ENCODE results near the gene DCTN5. TPM values are rescaled to one million over a fixed set of nuclear protein-coding genes. Genes with fewer than 3 reads are reported as not detected.

Gene DCTN5
- total and polyA plus RNA-seq, 2 of the 13 experiments (the other 11 are each of a cell fraction or from before 2014, with no cell fraction given), result 105 to 207 TPM

- Histone ChIP-seq H3K4me3 (replicated peaks in 1 of 3; ENCODE audit: insufficient read depth in 1 of 3, low read depth in 2 of 3, low read length in 3 of 3) (peak overlapping the region; percentile 42 to 69 (median 50); a peak in 5 of 6 replicates), H3K4me1 (ENCODE audit: insufficient read depth, low read length) (peaks cover 28% of the 10 kb centered on the region), H3K9ac (ENCODE audit: insufficient read depth, low read depth, low read length) (peak overlapping the region; percentile 21; the same call in 1 of the 2 replicates), H2AFZ (ENCODE audit: low read length) (no peak overlapping the region), H3K27me3 (ENCODE audit: control insufficient read depth in 1 of 2, insufficient read depth in 2 of 2, low read length in 2 of 2) (no peaks in the 10 kb centered on the region), H3K79me2 (ENCODE audit: insufficient read depth, low read length) (no peaks in the 10 kb centered on the region), H3K36me3 (replicated peaks in 1 of 2; ENCODE audit: control insufficient read depth in 1 of 2, insufficient read depth in 2 of 2, low read length in 2 of 2) (peaks cover 23 to 31% of the 10 kb centered on the region in 2 experiments), H4K20me1 (ENCODE audit: insufficient read depth, low read length) (no peaks in the 10 kb centered on the region; the same call in 1 of the 2 replicates), H3K27ac (ENCODE audit: extremely low read length, insufficient read depth, low read length) (peak overlapping the region; percentile 9), H3K9me3 (ENCODE audit: low read length) (no peaks in the 10 kb centered on the region), H3K4me2 (ENCODE audit: low read depth, low read length) (peak overlapping the region; percentile 93)
- in situ Hi-C loops (cut with HindIII; ENCODE audit: extremely low pct_ligation_motif_present, low pct_unique_long_range_greater_than_20kb) (no loop called here), intact Hi-C loops (cut with micrococcal nuclease; ENCODE audit: unreplicated experiment) (no loop called here)
- ChIA-PET POLR2A (interaction anchor here (0.6 to 1.3 kb wide), 3 partner anchors 15 to 218 kb away, joined by 4 to 5 read pairs (median 4); partner anchors contain the start of gene PALB2), CTCF (ENCODE audit: low intra/inter-chr PET ratio, low total read pairs) (no interaction called here)
- no TSS peak for BruUV-seq (replicated peaks)
- DNase-seq (ENCODE audit: low spot score) (no peak), FAIRE-seq (no peak), ATAC-seq (no peak)
- 97% methylated on average over 4 of the region's 4 CpGs for WGBS (ENCODE audit: low lambda C conversion rate)
- TF ChIP-seq ZNF589 (CRISPR knock-in tag; conservative IDR thresholded peaks at IDR 0.05) (0 out of 2 replicates have a peak, but pooled peaks have one; percentile 32), BCL6 (CRISPR knock-in tag; IDR thresholded peaks at IDR 0.05) (no peak), KDM2A (CRISPR knock-in tag; IDR thresholded peaks at IDR 0.05; ENCODE audit: borderline replicate concordance, low read depth) (no peak), RFXAP (CRISPR knock-in tag; IDR thresholded peaks at IDR 0.05; ENCODE audit: borderline replicate concordance) (no peak), TBL1XR1 (IDR thresholded peaks at IDR 0.05; ENCODE audit: borderline replicate concordance, low read length, partially characterized antibody) (no peak), REL (CRISPR knock-in tag; conservative IDR thresholded peaks at IDR 0.05) (0 out of 2 replicates have a peak, but pooled peaks have one; percentile 46), ZNF577 (CRISPR knock-in tag; IDR thresholded peaks at IDR 0.05; ENCODE audit: borderline replicate concordance, low read depth) (0 out of 2 replicates have a peak, but pooled peaks have one; percentile 15), ZNF619 (CRISPR knock-in tag; IDR thresholded peaks at IDR 0.05) (no peak), DMTF1 (CRISPR knock-in tag; IDR thresholded peaks at IDR 0.05) (no peak), ZNF205 (CRISPR knock-in tag; IDR thresholded peaks at IDR 0.05) (no peak), GATAD1 (CRISPR knock-in tag; IDR thresholded peaks at IDR 0.05) (no peak), ZNF737 (CRISPR knock-in tag; IDR thresholded peaks at IDR 0.05; ENCODE audit: borderline replicate concordance) (0 out of 2 replicates have a peak, but pooled peaks have one; percentile 38), MTF2 (CRISPR knock-in tag; IDR thresholded peaks at IDR 0.05; ENCODE audit: borderline replicate concordance) (0 out of 2 replicates have a peak, but pooled peaks have one; percentile 18), ZSCAN29 (CRISPR knock-in tag; conservative IDR thresholded peaks at IDR 0.05) (0 out of 2 replicates have a peak, but pooled peaks have one; percentile 8), GTF3A (CRISPR knock-in tag; conservative IDR thresholded peaks at IDR 0.05) (0 out of 2 replicates have a peak, but pooled peaks have one; percentile 16), ZNF317 (CRISPR knock-in tag; IDR thresholded peaks at IDR 0.05) (no peak), CCDC6 (CRISPR knock-in tag; IDR thresholded peaks at IDR 0.05) (no peak), PPARG (CRISPR knock-in tag; conservative IDR thresholded peaks at IDR 0.05) (no peak), RXRA (CRISPR knock-in tag; IDR thresholded peaks at IDR 0.05) (no peak), ZNF556 (CRISPR knock-in tag; IDR thresholded peaks at IDR 0.05; ENCODE audit: borderline replicate concordance) (0 out of 2 replicates have a peak, but pooled peaks have one; percentile 0)
- TF ChIP-seq, protein P1, sequence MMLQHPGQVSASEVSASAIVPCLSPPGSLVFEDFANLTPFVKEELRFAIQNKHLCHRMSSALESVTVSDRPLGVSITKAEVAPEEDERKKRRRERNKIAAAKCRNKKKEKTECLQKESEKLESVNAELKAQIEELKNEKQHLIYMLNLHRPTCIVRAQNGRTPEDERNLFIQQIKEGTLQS (CRISPR knock-in tag; IDR thresholded peaks at IDR 0.05), result no peak
- TF ChIP-seq, protein P2, sequence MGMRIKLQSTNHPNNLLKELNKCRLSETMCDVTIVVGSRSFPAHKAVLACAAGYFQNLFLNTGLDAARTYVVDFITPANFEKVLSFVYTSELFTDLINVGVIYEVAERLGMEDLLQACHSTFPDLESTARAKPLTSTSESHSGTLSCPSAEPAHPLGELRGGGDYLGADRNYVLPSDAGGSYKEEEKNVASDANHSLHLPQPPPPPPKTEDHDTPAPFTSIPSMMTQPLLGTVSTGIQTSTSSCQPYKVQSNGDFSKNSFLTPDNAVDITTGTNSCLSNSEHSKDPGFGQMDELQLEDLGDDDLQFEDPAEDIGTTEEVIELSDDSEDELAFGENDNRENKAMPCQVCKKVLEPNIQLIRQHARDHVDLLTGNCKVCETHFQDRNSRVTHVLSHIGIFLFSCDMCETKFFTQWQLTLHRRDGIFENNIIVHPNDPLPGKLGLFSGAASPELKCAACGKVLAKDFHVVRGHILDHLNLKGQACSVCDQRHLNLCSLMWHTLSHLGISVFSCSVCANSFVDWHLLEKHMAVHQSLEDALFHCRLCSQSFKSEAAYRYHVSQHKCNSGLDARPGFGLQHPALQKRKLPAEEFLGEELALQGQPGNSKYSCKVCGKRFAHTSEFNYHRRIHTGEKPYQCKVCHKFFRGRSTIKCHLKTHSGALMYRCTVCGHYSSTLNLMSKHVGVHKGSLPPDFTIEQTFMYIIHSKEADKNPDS (CRISPR knock-in tag; IDR thresholded peaks at IDR 0.05), result 0 out of 2 replicates have a peak, but pooled peaks have one; percentile 12
These were observed 53.0 kb downstream of the DCTN5 start for GRCh38 chr16:23694265-23694643.
